PFSK-1 (cell line): ENCODE measurements around the gene CTNNA3.

ENCODE experiments used
- TAF1 ChIP-seq: IDR thresholded peaks from 2 replicates; pipeline ENCODE4 v1.6.1; 2012; ENCODE audit warnings: low read length, control low read depth, borderline replicate concordance; ENCODE audit not compliant: insufficient read depth
- TF ChIP-seq, protein P1 (sequence below), 2 experiments: IDR thresholded peaks; 2 replicates each; pipeline versions ENCODE4 v1.6.1 to v1.8.0; 2011 to 2012; ENCODE audit warnings: low read depth in 2 of 2, low read length in 2 of 2, control low read depth in 1 of 2, inconsistent platforms in 1 of 2, mild to moderate bottlenecking in 1 of 2, moderate library complexity in 1 of 2; ENCODE audit not compliant: insufficient read depth in 1 of 2

DNA sequence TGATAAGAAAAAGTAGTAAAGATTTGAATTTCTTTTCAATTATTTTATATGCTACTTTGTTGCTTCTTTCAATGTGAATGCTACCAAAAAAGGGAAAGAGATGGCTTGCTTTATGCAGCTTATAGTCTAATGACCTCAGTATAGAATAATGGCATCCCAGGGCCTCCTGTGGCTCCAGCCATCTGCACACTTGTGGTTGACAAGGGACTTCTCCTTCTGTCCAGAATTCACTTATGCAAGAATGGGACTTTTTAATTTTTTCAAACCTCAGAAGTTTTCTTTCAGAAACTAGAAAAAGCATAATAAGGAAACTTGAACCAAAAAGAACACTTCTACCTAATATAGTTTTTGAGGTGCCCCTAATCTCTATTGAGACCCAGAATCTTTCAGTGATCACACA is 310.9 kb downstream of the CTNNA3 start:
- TF ChIP-seq, protein P1, sequence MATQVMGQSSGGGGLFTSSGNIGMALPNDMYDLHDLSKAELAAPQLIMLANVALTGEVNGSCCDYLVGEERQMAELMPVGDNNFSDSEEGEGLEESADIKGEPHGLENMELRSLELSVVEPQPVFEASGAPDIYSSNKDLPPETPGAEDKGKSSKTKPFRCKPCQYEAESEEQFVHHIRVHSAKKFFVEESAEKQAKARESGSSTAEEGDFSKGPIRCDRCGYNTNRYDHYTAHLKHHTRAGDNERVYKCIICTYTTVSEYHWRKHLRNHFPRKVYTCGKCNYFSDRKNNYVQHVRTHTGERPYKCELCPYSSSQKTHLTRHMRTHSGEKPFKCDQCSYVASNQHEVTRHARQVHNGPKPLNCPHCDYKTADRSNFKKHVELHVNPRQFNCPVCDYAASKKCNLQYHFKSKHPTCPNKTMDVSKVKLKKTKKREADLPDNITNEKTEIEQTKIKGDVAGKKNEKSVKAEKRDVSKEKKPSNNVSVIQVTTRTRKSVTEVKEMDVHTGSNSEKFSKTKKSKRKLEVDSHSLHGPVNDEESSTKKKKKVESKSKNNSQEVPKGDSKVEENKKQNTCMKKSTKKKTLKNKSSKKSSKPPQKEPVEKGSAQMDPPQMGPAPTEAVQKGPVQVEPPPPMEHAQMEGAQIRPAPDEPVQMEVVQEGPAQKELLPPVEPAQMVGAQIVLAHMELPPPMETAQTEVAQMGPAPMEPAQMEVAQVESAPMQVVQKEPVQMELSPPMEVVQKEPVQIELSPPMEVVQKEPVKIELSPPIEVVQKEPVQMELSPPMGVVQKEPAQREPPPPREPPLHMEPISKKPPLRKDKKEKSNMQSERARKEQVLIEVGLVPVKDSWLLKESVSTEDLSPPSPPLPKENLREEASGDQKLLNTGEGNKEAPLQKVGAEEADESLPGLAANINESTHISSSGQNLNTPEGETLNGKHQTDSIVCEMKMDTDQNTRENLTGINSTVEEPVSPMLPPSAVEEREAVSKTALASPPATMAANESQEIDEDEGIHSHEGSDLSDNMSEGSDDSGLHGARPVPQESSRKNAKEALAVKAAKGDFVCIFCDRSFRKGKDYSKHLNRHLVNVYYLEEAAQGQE (IDR thresholded peaks at IDR 0.05; ENCODE audit: insufficient read depth in 1 of 2, low read depth in 2 of 2, low read length in 2 of 2): no peak
- TF ChIP-seq TAF1: no peak
